Prostate gland (tissue), 2 donors: Measurements from ENCODE around the gene VPS52. TPM values are rescaled to one million over a fixed set of nuclear protein-coding genes. Genes with fewer than 3 reads are reported as not detected.

Experiments used
- DNase-seq: peaks from one replicate; pipeline ENCODE4 v3.0.0-alpha.2; 2019; ENCODE audit warnings: low spot score
- H3K27ac ChIP-seq, 2 donors: fragments of 200-600 bp; sonication (generic); 2 replicates each; pipeline ENCODE4 v1.5.1; 2017 to 2019
- H3K27me3 ChIP-seq: fragments of 200-600 bp; sonication (generic); replicated peaks from 2 replicates; pipeline ENCODE4 v1.5.1; 2019; ENCODE audit not compliant: insufficient read depth
- H3K36me3 ChIP-seq, 2 donors: fragments of 200-600 bp; sonication (generic); 1 replicate in 1 of 2; 2 replicates in 1 of 2; pipeline versions ENCODE4 v1.5.1 to v1.8.1; 2017 to 2019
- H3K4me1 ChIP-seq: fragments of 200-600 bp; sonication (generic); replicated peaks from 2 replicates; pipeline ENCODE4 v1.5.1; 2019
- H3K4me3 ChIP-seq, 2 donors: fragments of 200-600 bp; sonication (generic); 2 replicates each; pipeline ENCODE4 v1.5.1; 2017 to 2019
- H3K9me3 ChIP-seq: fragments of 200-600 bp; sonication (generic); 2 replicates; pipeline ENCODE4 v1.5.1; 2017
- CTCF ChIP-seq, 4 experiments: fragments of 200-600 bp in 2 of 4; fragments of 450-650 bp in 2 of 4; sonication (generic) in 2 of 4; IDR thresholded peaks; 1 replicate in 3 of 4; 2 replicates in 1 of 4; pipeline ENCODE4 v1.5.1; 2016 to 2019; ENCODE audit warnings: antibody characterized with exemption in 4 of 4, mild to moderate bottlenecking in 2 of 4, moderate library complexity in 2 of 4
- POLR2A ChIP-seq: fragments of 450-650 bp; IDR thresholded peaks from one replicate; pipeline ENCODE4 v1.6.1; 2016; ENCODE audit warnings: antibody characterized with exemption, mild to moderate bottlenecking
- POLR2AphosphoS5 ChIP-seq: sonication (generic); formaldehyde crosslinking; IDR thresholded peaks from one replicate; pipeline ENCODE4 v1.6.1; 2017; ENCODE audit warnings: antibody characterized with exemption
- WGBS: methylation state at CpG from one replicate; pipeline ENCODE4 v1.1.5; 2018; 5-methylcytosine and 5-hydroxymethylcytosine counted together
- intact Hi-C: fragments of 100-400 bp; cut with DNase I; formaldehyde crosslinking; loops from one replicate; pipeline ENCODE4 v1.14.2; 2022
- total RNA-seq, 2 donors: library from RNA; depleted of rRNA; stranded (reverse); fragments of >200 nt; gene quantifications; one replicate each; pipeline ENCODE4 v1.1.0, GENCODE V29; 2016

The VPS52 gene
- total RNA-seq, 2 donors from 2014 or later: 42.2 to 55.0 TPM

- no peak for TF ChIP-seq POLR2A
- no peak for TF ChIP-seq POLR2AphosphoS5
- TF ChIP-seq CTCF (IDR thresholded peaks at IDR 0.05): no peak
- no peak for DNase-seq
- Histone ChIP-seq H3K36me3 (no peaks in the 10 kb centered on the region), H3K4me3 (peak overlapping the region; percentile 72 to 87), H3K27ac (peak overlapping the region; percentile 96 to 99), H3K27me3 (no peaks in the 10 kb centered on the region), H3K4me1 (peaks cover 3% of the 10 kb centered on the region), H3K9me3 (no peaks in the 10 kb centered on the region)
- WGBS: under 1% methylated on average over 33 of the region's 33 CpGs
- intact Hi-C loops: no loop called here
Observed at GRCh38 chr6:33313105-33313708, 41.5 kb upstream of the VPS52 start.

- peaks cover 3% of the 10 kb centered on the region for H3K4me1 ChIP-seq
- peak overlapping the region; percentile 72 to 87 for H3K4me3 ChIP-seq
- intact Hi-C loops: no loop called here
- H3K36me3 ChIP-seq: no peaks in the 10 kb centered on the region
- 3% methylated on average over 29 of the region's 29 CpGs for WGBS
- DNase-seq: peak; percentile 93
- no peaks in the 10 kb centered on the region for H3K9me3 ChIP-seq
- TF ChIP-seq POLR2A: peak; percentile 58
- no peak for TF ChIP-seq CTCF (IDR thresholded peaks at IDR 0.05)
- TF ChIP-seq POLR2AphosphoS5: peak; percentile 87
- peak overlapping the region; percentile 96 to 99 for H3K27ac ChIP-seq
- no peaks in the 10 kb centered on the region for H3K27me3 ChIP-seq
Observed at GRCh38 chr6:33312361-33313104, 40.9 kb upstream of the VPS52 start.

GRCh38 chr6:33306356-33306755, 34.7 kb upstream of the VPS52 start:
- no peaks in the 10 kb centered on the region for H3K9me3 ChIP-seq
- no peaks in the 10 kb centered on the region for H3K27me3 ChIP-seq
- WGBS: 81% methylated on average over 4 of the region's 4 CpGs
- DNase-seq: no peak
- intact Hi-C loops: no loop called here
- no peak overlapping the region for H3K4me3 ChIP-seq
- H3K4me1 ChIP-seq: no peaks in the 10 kb centered on the region
- no peak overlapping the region for H3K27ac ChIP-seq
- peaks cover 3 to 4% of the 10 kb centered on the region in 2 donors for H3K36me3 ChIP-seq
- no peak for TF ChIP-seq CTCF (IDR thresholded peaks at IDR 0.05)
- TF ChIP-seq POLR2AphosphoS5: no peak
- TF ChIP-seq POLR2A: no peak

GRCh38 chr6:33305052-33305451, 33.4 kb upstream of the VPS52 start:
- Histone ChIP-seq H3K4me1 (no peaks in the 10 kb centered on the region), H3K27ac (no peak overlapping the region), H3K9me3 (no peaks in the 10 kb centered on the region), H3K4me3 (no peak overlapping the region), H3K36me3 (peaks cover 3 to 4% of the 10 kb centered on the region in 2 donors), H3K27me3 (no peaks in the 10 kb centered on the region)
- no peak for DNase-seq
- intact Hi-C loops: no loop called here
- WGBS: 69% methylated on average over 8 of the region's 8 CpGs
- TF ChIP-seq POLR2AphosphoS5 (no peak), POLR2A (no peak), CTCF (IDR thresholded peaks at IDR 0.05) (no peak)

- TF ChIP-seq POLR2A: no peak
- peaks cover 3 to 4% of the 10 kb centered on the region in 2 donors for H3K36me3 ChIP-seq
- no peaks in the 10 kb centered on the region for H3K4me1 ChIP-seq
- no peak overlapping the region for H3K4me3 ChIP-seq
- H3K27me3 ChIP-seq: no peaks in the 10 kb centered on the region
- intact Hi-C loops: no loop called here
- no peak for DNase-seq
- no peak overlapping the region for H3K27ac ChIP-seq
- H3K9me3 ChIP-seq: no peaks in the 10 kb centered on the region
- 81% methylated on average over 11 of the region's 16 CpGs for WGBS
Observed at GRCh38 chr6:33304216-33304615, 32.5 kb upstream of the VPS52 start.
